Stimulated activated CD4-positive, alpha-beta T cell treated with anti-CD3 and anti-CD28 coated beads, Interleukin-2, amount 100 ng/mL, for 48 hours (primary cell): ENCODE data around the gene EPS8L1.
A peak's percentile ranks its signal among the peaks of the same experiment; 100 is the strongest.

Experiments used
- DNase-seq, 2 donors: peaks; one replicate each; pipeline ENCODE4 v3.0.0-alpha.2; 2020

The EPS8L1 gene

GRCh38 chr19:55081770-55082019, 6.0 kb downstream of the EPS8L1 start:
- no peak for DNase-seq

DNA sequence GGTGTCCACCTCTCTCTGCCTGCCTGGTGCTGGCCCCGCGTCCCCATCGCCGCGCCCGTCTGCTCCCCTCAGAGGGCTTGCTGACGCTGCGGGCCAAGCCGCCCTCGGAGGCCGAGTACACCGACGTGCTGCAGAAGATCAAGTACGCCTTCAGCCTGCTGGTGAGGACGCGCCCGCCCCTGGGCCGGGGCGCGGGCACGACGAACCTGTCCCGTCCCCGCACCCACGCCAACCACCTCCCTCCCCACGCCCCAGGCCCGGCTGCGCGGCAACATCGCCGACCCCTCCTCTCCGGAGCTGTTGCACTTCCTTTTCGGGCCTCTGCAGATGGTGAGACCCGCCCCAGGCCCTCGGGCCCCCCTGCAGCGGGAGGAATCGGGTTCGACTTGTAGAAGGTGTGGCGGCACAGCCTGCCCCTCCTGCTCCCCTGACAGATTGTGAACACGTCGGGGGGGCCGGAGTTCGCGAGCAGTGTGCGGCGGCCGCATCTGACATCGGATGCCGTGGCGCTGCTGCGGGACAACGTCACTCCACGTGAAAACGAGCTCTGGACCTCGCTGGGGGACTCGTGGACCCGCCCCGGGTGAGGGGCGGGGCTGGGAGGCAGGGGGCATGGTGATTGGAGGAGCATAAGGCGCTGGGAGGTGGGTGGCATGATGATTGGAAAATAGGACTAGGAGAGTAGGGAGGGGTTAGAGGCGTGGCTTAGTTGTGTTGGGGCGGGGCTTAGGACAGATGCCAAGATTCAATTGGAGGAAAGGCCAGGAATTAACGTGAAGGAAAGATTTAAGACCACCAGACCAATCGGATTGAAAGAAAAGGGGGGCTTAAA, 6.6 kb downstream of the EPS8L1 start:
- no peak for DNase-seq

GRCh38 chr19:55083004-55083850, 7.6 kb downstream of the EPS8L1 start:
- DNase-seq: no peak

DNA sequence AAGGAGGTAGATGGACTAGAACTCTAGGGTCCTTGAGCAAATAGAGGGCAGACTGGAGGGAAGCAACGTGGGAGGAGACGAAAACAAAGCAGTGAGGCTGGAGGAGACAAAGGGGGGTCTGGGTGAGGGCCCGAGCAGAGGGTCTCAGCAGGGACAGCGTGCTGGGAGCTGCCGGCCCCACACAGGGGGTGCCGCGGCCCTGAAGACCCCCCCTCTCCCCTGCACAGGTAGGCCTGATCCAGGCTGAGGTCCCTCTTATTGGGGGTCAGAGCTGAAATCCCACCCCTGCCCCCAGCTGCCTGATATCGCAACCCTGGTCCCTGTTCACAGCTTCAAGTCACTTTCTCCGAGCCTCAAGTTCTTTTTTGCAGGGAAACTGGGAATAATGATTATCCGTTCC, 8.7 kb downstream of the EPS8L1 start:
- no peak for DNase-seq

DNA sequence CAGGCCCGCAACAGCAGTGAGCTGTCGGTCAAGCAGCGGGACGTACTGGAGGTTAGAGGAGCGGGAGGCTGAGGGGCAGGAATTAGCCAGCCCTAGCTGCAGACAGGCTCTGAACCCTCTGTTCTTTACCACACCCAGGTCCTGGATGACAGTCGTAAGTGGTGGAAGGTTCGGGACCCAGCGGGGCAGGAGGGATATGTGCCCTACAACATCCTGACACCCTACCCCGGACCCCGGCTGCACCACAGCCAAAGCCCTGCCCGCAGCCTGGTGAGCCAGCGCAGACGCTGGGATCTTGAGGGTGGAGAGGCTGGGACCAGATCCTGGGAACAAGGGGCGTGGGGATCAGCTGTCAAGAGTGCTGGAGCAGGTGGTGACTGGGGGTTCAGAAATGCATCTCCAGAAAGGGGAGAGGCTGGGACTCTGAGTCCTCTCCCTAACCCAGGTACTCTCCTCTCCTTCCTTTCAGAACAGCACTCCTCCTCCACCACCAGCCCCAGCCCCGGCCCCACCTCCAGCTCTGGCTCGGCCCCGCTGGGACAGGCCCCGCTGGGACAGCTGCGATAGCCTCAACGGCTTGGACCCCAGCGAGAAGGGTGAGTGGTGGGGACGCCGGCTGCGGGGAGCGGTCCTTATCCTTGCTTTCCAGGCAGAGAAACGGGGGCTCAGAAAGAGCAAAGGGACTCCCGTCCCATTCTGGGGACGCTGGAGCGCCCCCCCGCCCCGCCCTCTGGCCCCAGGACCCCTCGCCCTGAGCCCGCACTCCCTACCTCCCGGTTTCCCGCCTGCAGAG, 10.4 kb downstream of the EPS8L1 start:
- DNase-seq: no peak

- DNase-seq: peak in 1 of 2 donors; percentile 47
These were observed 11.3 kb downstream of the EPS8L1 start for GRCh38 chr19:55086730-55087541.

- no peak for DNase-seq
These were observed 11.9 kb downstream of the EPS8L1 start for GRCh38 chr19:55087542-55087901.

DNA sequence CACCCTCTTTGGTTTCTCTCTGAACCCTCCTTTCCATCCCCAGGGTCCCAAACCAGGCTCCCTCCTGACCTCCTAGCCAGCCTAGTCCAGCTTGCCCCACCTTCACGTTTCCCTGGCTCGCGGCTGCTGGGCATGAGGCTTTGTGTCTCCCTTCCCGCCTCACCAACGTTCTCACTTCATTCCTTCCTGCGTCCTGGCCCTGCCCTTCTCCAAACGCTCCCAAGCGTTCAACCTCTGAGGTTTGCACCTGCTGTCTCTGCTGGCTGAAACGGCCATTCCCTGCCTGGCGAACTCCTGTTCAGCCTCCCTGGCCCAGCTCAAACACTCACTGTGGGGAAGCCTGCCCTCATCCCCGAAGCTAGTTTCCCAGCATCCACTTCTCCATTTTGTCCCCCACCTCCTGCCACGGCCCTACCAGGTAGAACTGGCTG, 12.4 kb downstream of the EPS8L1 start:
- no peak for DNase-seq

DNA sequence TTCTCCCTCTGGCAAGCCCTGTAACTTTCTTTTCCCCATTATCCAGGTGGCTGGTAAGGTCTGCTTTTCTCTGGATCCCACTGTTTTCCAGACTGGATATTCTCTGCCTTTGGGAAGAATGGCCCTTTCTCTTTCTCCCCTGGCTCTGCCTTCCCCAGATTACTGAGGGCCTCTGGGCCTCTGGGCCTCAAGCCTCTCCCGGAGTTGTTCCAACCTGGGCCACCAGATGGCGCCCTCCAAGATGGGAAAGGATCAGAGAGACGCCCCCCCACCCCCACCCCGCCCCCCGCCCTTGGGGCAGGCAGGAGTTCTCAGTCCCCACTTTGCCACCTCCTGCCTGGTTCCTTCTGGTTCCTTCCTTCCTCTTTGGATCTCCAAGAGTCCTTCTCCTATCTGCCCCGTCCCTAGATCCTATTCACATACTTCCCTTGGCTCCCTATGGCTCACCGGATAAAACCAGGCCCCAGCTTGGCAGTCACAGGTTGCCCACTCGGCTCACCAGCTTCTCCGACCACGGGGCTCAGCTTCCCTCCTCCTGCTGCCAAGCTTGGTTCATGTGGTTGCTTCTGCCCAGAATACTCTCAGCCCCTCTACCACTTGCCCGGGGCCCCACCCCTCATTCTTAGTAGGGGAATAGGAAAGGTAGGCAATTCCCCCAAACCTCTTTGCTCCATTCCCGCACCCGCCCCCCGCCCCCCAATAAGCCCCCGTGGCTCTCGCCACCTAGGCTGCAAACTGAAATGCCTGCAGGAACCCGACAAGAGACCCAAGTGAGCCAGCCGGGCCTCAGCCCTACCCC, 13.1 kb downstream of the EPS8L1 start:
- peak; percentile 86 to 87 for DNase-seq

DNA sequence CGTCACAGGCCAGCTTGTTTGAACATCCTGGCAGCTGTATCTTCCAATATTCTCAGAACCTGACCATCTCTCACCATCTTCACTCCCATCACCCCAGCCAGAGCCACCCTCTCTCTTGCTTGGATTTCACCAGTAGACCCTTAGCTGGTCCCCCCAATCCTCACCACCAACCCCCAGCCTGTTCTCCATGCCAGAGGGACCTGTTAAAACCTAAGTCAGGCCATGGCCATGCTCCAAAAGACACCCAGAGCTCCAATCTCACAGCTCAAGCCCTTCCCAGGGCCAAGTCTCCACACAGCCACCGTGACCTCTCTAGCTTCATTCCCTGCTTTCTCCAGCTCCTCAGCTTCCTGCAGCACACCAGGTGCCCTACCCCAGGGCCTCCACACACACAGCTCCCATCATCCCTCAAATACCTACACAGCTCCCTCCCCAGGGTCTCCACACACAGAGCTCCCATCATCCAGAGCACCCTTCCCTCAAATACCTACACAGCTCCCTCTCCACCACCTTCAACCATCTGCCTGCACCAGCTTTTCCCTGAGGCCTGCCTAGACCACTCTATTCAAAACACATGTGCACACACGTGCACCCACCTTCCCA, 13.8 kb downstream of the EPS8L1 start:
- DNase-seq: no peak

- DNase-seq: no peak
These were observed 14.9 kb downstream of the EPS8L1 start for GRCh38 chr19:55090564-55090963.

GRCh38 chr19:55091126-55091910, 15.6 kb downstream of the EPS8L1 start:
- DNase-seq: no peak

GRCh38 chr19:55091955-55092354, 16.3 kb downstream of the EPS8L1 start:
- no peak for DNase-seq

DNA sequence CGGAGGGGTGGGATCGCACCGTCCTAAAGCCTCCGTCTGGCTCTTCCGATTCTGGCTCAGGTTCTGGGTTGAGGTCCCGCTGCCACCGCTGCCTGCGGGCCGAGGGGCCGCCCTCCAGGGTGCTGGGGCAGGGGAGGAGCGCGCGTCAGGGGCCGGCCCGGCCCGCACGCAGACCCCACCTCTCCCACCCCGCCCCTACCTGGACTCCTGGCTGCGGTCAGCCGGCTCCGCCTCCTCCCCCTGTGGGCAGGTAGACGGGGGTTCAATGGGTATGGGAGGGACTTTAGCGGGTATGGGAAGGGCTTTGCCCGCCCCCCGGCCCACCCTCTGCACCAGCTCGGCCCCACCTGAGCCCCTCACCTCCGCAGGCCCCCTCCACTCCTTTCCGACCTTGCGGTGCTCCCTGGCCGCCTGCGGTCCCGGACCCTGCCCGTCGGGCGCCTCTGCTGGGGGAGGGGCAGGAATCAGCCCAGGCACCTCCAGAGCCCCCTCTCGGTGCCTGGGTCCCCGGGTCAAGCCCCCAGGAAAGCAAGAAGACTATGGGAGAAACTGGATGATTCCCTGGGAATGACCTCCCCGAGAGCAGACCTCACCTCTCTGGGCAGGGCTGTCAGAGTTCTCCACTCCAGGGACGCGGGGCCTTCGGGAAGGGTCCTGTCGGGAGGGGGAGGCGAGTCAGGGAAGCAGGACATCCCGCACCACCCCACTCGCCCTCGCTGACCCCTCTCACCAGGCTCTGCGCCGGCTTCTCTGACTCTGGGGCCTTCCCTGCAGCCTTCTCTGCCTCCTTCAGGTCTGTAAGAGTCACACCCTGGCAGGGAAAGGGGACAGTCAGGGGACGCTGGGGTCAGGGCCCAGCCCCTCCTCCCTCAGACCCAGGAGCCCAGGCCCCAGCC, 17.0 kb downstream of the EPS8L1 start:
- DNase-seq: no peak

DNA sequence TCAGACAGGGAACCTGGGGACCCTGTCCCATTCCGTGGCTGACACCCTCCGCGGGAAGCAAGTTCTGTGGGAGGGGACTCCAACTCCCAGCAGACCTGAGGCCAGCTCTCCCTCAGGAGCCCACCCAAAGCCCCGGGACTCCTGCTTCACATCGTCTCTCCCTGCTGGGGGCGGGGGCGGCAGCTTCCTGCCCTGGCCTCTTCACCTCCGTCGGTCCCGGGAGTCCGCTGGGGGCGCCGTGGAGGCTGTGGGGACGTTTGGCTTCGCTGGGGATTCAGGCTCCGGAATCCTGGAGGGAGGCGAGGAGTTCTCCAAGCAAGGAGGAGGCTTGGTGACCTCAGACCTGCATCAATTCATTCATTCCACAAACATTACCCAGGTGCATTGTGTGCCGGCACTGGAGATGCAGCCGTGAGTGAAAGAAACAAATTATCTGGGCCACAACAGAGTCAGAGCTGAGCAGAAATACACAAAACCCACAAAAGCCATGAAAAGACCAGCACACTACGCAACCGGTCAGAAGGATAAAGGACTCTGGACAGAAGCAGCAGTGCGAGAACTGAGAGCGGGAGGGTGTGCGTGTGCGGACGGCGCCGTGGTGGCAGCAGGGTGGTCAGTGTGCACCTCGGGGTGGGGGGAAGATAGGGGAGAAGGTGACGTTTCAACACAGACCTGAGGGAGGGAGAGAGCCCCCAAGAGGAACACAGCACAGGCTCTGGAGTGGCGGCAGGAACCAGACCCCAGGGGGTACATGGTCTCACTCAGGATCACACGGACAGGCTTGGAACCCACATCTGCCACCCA, 19.0 kb downstream of the EPS8L1 start:
- no peak for DNase-seq

DNA sequence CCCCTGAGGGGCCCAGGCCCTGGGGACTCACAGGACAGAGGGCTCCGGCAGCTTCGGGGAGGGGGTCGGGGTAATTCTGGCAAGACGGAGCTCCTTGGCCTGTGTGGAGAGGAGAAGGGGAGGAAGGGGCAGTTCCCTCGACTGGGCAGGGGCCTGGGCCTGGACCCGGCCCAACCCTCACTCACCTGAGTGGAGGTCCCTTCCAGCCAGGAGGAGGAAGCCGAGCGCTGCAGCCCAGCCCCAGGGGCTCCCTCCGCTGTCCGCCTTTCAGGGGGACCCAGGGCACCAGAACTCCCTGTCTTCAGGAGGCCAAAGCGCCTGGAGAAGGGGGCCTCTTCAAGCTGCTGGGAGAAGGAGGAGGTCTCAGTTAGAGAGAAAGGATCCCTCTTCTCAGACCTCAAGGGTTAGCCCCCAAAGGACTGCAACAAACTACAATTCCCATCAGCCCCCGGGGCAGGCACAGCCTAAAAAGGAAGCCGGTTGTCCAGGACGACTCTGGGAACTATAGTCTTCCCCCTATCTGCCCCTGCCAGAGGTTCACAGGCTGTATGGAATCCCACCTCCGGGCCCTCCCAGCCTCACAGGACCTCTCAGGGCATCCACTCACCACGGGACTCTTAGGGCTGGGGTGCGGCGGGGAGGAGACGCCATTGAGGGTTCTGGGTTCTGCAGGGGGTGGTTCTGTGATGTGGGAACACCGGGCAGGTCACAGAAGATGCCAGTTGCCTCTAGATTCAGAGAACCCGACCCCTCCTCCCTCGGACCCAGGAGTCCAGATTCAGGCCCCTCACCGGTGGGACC, 19.8 kb downstream of the EPS8L1 start:
- no peak for DNase-seq

DNA sequence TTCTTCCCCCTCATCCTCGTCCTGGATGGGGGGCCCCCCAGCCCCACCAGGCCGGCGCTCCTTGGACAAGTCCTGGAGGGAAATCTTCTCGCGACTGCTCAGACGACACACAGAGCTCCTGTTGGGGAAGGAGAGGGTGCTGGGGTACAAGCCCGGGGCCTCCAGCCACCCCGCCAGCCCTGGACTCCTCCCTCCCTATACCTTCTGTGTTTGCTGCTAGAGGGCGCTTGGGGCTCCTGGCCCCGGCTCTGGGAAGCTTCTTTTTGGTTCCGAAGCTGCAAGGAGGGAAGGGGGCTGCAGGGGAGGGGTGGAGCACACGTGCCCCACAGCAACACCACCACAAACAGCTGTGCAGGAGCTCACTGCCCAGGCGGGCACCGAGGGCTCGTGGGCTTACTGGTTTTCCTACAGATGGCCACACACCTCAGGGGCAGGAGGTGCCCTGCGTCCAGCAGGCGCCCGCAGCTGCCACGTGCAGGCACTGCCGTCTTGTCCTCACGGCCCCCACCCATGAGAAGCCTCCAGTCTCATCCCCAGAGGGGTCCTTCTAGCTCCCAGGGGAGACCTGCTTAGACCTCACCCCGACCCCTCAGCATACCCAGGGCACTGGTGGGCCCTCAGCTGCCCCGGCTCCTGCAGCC, 20.5 kb downstream of the EPS8L1 start:
- no peak for DNase-seq
